ENCODE measurements around the gene RC3H1. TPM values are rescaled to one million over a fixed set of nuclear protein-coding genes. Genes with fewer than 3 reads are reported as not detected.
"Not testable (repeated sequence)": the region's sequence is repeated elsewhere in the genome, so short reads cannot be mapped to it uniquely, and the experiment has no call there.

Gene RC3H1
- total RNA-seq, 1 donor from 2014 or later = 39.4 TPM

- H3K4me1 Mint-ChIP-seq (ENCODE audit: unreplicated experiment) = no peaks in the 10 kb centered on the region
- no peak for DNase-seq (ENCODE audit: extremely low spot score, unreplicated experiment)
- no peaks in the 10 kb centered on the region for H3K36me3 Mint-ChIP-seq
- H3K4me3 Mint-ChIP-seq = no peak overlapping the region
- peaks cover 5% of the 10 kb centered on the region for H3K27me3 Mint-ChIP-seq
- no peak overlapping the region for H3K27ac Mint-ChIP-seq
- H3K9me3 Mint-ChIP-seq = no peaks in the 10 kb centered on the region
- no peak for TF ChIP-seq CTCF (conservative IDR thresholded peaks at IDR 0.05)
Observed at GRCh38 chr1:174058624-174059023, 36.5 kb upstream of the RC3H1 start.

GRCh38 chr1:174056609-174057008, 34.5 kb upstream of the RC3H1 start:
- not testable (repeated sequence) for H3K4me1 Mint-ChIP-seq (ENCODE audit: unreplicated experiment); DNase-seq (ENCODE audit: extremely low spot score, unreplicated experiment); H3K27me3 Mint-ChIP-seq; H3K27ac Mint-ChIP-seq; H3K36me3 Mint-ChIP-seq; H3K4me3 Mint-ChIP-seq; H3K9me3 Mint-ChIP-seq

GRCh38 chr1:174055797-174056196, 33.6 kb upstream of the RC3H1 start:
- not testable (repeated sequence) for H3K36me3 Mint-ChIP-seq; H3K4me3 Mint-ChIP-seq; H3K27ac Mint-ChIP-seq; H3K27me3 Mint-ChIP-seq; H3K9me3 Mint-ChIP-seq; DNase-seq (ENCODE audit: extremely low spot score, unreplicated experiment); H3K4me1 Mint-ChIP-seq (ENCODE audit: unreplicated experiment)

GRCh38 chr1:174053826-174054225, 31.7 kb upstream of the RC3H1 start:
- Mint-ChIP-seq H3K27me3 (no peaks in the 10 kb centered on the region), H3K9me3 (no peaks in the 10 kb centered on the region), H3K4me1 (ENCODE audit: unreplicated experiment) (no peaks in the 10 kb centered on the region), H3K4me3 (no peak overlapping the region), H3K27ac (no peak overlapping the region), H3K36me3 (no peaks in the 10 kb centered on the region)
- DNase-seq (ENCODE audit: extremely low spot score, unreplicated experiment) = no peak
- no peak for TF ChIP-seq CTCF (conservative IDR thresholded peaks at IDR 0.05)

GRCh38 chr1:174052621-174053020, 30.5 kb upstream of the RC3H1 start:
- H3K27me3 Mint-ChIP-seq = no peaks in the 10 kb centered on the region
- H3K36me3 Mint-ChIP-seq = no peaks in the 10 kb centered on the region
- no peaks in the 10 kb centered on the region for H3K9me3 Mint-ChIP-seq
- no peak for DNase-seq (ENCODE audit: extremely low spot score, unreplicated experiment)
- no peak for TF ChIP-seq CTCF (conservative IDR thresholded peaks at IDR 0.05)
- H3K4me3 Mint-ChIP-seq = no peak overlapping the region
- no peak overlapping the region for H3K27ac Mint-ChIP-seq
- H3K4me1 Mint-ChIP-seq (ENCODE audit: unreplicated experiment) = no peaks in the 10 kb centered on the region

GRCh38 chr1:174051956-174052355, 29.8 kb upstream of the RC3H1 start:
- Mint-ChIP-seq H3K36me3 (no peaks in the 10 kb centered on the region), H3K27me3 (no peaks in the 10 kb centered on the region), H3K4me1 (ENCODE audit: unreplicated experiment) (no peaks in the 10 kb centered on the region), H3K9me3 (no peaks in the 10 kb centered on the region), H3K27ac (no peak overlapping the region), H3K4me3 (no peak overlapping the region)
- no peak for DNase-seq (ENCODE audit: extremely low spot score, unreplicated experiment)
- TF ChIP-seq CTCF (conservative IDR thresholded peaks at IDR 0.05) = no peak

- H3K27me3 Mint-ChIP-seq = no peaks in the 10 kb centered on the region
- no peak overlapping the region for H3K27ac Mint-ChIP-seq
- no peaks in the 10 kb centered on the region for H3K36me3 Mint-ChIP-seq
- DNase-seq (ENCODE audit: extremely low spot score, unreplicated experiment) = no peak
- TF ChIP-seq CTCF (conservative IDR thresholded peaks at IDR 0.05) = no peak
- H3K9me3 Mint-ChIP-seq = no peaks in the 10 kb centered on the region
- H3K4me3 Mint-ChIP-seq = no peak overlapping the region
- H3K4me1 Mint-ChIP-seq (ENCODE audit: unreplicated experiment) = no peaks in the 10 kb centered on the region
Observed at GRCh38 chr1:174049514-174049913, 27.4 kb upstream of the RC3H1 start.
